ENCODE results near the gene USP21.

DNA sequence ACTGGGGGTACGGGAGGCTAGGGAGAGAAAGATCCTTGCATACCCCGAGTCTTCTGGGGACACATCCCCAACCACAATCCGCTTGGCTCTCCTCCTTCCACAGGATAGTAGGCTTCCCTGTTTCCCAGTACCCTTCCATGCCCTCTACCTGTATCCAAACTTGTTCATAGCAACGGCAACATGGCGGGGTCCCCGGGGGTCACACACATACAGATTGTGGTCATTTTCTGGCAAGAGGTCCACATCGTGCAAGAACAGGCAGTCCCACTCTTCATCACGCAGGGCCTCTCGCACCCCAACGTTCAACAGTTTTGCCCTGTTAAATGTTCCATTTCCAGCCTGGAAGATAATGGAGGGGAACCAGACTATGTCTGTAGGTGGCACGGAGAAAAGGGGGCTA lies 14.4 kb downstream of the USP21 start:
- no peak for TF ChIP-seq POLR2A (IDR thresholded peaks at IDR 0.05)
- TF ChIP-seq, protein P1, sequence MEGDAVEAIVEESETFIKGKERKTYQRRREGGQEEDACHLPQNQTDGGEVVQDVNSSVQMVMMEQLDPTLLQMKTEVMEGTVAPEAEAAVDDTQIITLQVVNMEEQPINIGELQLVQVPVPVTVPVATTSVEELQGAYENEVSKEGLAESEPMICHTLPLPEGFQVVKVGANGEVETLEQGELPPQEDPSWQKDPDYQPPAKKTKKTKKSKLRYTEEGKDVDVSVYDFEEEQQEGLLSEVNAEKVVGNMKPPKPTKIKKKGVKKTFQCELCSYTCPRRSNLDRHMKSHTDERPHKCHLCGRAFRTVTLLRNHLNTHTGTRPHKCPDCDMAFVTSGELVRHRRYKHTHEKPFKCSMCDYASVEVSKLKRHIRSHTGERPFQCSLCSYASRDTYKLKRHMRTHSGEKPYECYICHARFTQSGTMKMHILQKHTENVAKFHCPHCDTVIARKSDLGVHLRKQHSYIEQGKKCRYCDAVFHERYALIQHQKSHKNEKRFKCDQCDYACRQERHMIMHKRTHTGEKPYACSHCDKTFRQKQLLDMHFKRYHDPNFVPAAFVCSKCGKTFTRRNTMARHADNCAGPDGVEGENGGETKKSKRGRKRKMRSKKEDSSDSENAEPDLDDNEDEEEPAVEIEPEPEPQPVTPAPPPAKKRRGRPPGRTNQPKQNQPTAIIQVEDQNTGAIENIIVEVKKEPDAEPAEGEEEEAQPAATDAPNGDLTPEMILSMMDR (IDR thresholded peaks at IDR 0.05), result no peak
